GM18517 (cell line): ENCODE measurements around the gene CLBA1.

ENCODE experiments used
- ATAC-seq: cut with Tn5 transposase; IDR thresholded peaks from one replicate; pipeline ENCODE4 v1.9.1; 2021; ENCODE audit warnings: mild to moderate bottlenecking, moderate library complexity; ENCODE audit not compliant: unreplicated experiment

Gene CLBA1

DNA sequence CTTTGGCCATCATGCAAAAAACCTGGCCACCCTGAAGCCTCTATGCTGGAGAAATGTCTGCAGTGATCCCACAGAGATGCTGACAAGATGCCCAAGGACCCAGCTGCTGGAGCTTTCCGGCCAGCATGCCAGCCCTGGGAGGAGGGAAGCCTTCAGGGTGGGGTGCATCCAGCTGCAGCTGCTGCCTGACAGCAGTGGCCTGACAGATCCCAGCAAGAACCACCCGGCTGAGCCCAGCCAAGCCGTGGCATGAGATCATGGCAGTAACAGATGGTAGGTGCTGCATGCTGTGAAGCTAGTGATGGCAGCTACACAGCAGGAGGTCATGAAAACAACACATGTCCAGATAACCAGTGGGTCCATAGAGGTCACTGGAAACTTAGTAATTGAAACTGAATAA is 13.8 kb downstream of the CLBA1 start:
- ATAC-seq = no peak

GRCh38 chr14:105005329-105005928 is 19.8 kb downstream of the CLBA1 start:
- ATAC-seq = no peak

- no peak for ATAC-seq
Measured at GRCh38 chr14:105005929-105006830, 20.6 kb downstream of the CLBA1 start.

DNA sequence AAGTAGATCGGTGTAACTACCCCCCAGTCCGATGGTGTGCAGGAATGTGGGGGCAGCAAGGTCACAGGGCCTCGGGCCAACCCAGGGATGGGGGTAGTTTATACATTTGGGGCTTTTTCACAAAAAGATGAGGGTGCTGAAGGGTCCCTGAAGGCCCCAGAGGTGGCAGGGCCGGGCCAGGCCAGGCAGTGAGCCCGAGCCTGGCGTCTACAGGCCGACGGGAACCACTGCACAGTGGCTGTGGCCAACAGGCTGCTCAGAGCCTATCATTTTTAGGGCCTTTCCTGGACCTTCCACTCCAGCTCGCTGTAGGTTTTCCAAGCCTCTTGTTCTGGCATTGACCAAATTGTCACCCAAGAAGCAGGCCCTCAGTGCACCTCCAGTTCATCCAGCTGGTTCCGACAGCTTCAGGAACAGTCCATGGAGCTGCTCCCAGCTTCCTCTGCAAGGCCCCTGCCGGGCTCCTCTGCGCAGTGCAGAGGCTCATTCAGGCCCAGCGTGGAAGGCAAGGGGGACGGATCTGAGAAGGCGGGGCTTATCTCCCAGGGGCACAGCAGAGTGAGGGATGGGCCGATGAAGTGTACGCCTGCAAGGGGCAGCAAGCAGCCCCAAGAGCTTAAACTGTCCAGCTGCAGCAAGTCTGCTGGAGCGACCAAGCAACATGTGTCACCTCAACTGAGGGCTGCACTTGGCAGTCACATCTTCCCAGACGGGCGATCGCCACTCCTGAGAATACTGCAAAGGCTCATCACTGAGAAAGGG is 21.4 kb downstream of the CLBA1 start:
- no peak for ATAC-seq

DNA sequence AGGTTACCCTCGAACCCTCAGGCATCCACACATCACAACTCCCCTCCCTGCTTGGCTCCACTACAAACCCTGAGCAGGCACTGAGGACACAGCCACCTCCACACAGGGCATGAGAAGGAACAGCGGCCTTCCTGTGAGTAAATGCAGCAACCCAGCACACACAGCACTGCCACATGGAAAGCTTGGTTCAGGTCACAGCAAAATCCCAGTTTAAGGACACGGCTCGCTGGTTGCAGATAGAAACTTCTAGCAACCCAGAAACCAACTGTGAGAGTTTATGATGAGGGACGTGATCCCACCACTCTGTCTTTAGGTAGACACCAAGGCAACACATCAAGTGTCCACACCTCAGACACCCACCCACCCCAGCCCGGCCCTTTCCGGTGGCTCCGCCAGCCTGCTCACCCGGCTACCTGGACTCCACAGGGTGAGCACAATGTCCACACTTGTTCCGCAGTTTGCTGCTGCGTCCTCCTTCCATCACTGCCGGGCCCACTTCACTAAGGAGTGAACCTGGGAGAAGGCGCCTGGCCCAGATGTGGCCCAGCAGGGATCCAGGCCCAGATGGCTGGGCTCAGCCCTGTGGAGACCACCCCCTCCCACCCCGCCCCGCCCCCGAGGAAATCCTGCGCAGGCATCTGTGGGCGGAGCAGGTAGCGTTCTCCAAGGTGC is 22.1 kb downstream of the CLBA1 start:
- no peak for ATAC-seq

DNA sequence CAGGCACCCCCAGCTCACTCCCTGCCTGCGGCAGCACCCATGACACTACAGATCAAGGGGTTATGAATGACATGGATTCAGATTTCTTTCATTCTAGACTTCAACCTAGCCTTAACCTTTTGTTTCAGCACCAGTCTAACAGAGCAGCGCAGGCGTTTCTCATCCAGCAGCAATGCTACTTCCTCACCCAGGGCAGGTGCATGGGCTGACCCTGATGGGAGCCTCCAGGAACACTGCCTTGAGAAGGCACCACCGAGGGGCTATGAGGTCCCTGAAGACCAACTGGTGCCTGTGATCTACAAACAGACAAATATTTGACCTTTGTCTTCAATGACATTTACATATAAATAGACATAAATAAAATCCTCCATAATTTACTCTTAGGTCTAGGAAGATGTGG is 24.5 kb downstream of the CLBA1 start:
- ATAC-seq = no peak

GRCh38 chr14:105010891-105011291 is 25.3 kb downstream of the CLBA1 start:
- ATAC-seq = no peak

GRCh38 chr14:105011312-105011990 is 25.9 kb downstream of the CLBA1 start:
- ATAC-seq = no peak

DNA sequence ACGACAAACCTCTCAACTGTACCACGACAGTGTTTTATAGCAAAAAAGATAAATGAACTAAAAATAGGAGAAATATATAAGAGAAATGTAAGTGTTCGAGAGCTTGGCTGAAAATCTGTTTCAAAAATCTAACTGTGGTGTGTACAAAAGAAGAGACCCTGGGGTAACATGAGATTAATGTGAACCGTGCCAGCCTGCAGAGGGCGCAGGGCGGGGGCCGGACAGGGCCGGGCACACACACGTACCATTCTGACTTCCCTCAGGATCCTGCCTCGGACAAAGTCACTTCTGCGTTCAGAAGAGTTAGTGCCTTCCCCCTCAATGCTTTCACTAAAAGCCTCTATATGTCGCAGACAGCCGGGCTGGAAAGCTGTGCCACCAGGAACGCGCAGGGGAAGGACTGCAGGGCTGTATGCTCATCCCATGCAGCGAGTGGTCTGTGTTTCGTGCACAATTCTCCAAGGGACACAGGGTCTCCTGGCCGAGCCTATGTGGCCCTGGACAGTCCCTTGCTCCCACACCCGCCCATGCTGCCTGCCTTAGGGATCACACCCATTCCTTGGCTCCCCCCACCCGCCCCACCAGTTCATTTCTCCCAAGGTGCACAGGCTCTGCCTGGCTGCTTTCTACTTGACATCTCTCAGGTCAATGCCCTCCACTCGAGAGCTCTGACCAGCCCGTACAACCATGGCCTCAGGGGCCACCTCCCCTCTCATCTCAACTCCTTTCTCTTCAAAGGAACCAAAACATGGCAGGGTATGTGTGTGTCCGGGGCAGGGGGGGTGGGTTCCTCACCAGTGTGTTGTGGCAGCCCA is 26.8 kb downstream of the CLBA1 start:
- no peak for ATAC-seq

DNA sequence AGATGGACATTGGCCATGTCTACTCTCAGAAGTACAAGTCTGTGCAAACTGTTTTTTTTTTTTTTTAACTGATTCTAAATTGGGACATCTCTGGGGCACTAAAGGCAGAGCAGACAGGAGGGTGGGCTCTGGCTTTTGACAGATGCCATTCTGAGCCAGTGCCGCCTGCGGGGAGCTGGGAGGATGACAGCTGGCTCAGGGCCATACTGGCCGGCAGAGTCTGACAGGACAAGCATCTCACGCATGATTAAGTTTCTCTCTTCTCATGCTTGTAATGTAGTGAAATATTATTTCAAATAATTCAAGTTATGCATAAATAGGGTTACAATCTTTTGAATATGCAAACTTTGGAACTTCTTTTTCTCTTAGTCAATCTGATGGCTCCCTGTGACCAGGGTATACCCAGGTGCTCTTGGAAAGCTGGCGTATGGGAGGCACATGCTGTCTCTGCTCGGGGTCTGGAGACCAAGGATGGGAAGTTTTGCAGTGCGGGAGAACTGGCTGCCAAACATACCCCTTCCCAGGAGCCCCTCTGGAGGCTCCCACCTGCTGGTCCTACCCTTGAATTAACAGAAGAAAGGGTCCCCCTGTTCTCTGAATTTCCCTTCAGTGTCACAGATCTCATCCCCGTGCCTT is 27.7 kb downstream of the CLBA1 start:
- no peak for ATAC-seq

- ATAC-seq = no peak
Measured at GRCh38 chr14:105014032-105014431, 28.4 kb downstream of the CLBA1 start.

DNA sequence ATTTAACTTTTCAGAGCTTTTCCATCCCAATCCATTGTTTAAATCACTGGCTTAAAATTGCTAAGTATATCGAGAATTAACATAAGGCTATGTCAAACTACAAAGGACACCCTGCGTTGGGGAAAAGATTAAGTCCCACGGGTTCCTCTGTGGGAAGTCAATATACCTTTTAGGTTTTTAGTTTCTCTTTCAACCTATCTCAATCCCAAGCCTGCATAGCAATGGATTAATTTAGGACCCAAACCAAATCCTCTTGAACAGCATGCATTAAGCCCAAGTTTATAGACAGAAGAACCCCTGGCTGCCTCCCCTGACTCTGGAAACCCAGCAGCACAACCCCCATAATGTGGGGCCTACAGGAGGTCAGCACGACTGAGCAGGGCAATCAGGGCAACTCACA is 29.0 kb downstream of the CLBA1 start:
- no peak for ATAC-seq

DNA sequence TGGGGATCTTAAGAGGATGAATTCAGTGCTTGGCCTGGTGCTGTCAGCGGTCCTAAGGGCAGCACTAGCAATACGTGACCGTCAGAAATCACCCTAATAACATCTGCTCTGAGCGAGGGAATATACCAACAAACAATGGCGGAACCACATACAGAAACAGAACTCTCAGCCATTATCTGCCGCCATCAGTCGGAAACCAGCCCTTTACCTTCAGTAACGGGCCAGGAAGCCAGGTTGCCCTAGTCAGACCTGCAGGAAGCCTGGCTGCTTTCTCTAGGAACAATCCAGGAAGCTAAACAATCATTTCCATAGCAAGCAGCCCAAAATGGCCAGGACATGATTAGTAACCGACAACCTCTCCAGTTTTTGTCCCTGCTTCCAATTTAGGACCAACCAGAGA is 29.7 kb downstream of the CLBA1 start:
- no peak for ATAC-seq

- no peak for ATAC-seq
Measured at GRCh38 chr14:105015905-105016304, 30.3 kb downstream of the CLBA1 start.

- ATAC-seq = no peak
Measured at GRCh38 chr14:105018414-105018813, 32.8 kb downstream of the CLBA1 start.

GRCh38 chr14:105019861-105020814 is 34.5 kb downstream of the CLBA1 start:
- ATAC-seq = peak; percentile 17

DNA sequence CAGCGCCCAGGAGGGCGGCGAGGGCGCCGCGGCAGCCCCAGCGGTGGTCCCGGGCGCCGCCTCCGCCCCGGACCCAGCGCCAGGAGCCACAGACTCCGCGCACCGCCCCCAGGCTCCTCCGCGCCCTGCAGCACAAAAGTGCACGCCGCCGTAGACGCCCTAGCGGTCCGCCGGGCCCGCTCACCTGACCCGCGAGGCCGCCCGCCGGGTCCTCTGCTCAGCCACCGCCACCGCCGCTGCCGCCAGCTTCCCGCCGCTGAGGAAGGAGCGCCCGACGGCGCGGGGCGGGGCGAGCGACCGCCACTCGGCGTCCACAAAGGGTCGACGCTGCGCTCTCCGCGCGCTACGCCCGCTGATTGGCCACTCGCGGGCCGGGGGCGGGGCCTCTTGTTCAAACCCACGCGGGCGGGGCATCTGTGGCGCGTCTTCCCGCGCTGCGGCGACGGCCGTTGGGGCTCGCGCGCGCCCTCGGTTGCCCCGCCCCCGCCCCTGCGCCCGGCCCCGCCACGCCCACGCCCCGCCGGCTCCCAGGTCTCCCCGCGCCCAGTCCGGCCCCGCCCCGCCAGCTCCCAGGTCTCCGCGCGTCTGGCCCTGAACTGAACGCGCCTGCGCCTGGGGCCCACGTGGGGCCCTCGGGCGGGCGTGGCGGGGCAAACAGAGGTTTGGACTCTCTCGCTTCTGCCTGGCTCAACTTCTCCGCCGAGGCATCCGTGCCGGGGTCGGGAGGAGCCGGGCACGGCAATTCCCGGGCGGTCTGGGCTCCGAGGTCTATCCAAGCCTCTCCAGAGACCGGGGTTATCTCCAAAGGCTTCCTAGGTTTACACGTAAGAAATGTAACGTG is 35.4 kb downstream of the CLBA1 start, which contains the start of gene CDCA4:
Gene CDCA4 (minus strand): TSS at position 269 of the 841 bp plus-strand sequence. CDS start 9,154 bp downstream, outside the sequence.
- ATAC-seq = peak; percentile 63
